ENCODE measurements around the gene CMTM4.
"Not testable (repeated sequence)": the region's sequence is repeated elsewhere in the genome, so short reads cannot be mapped to it uniquely, and the experiment has no call there.

The CMTM4 gene

GRCh38 chr16:66687906-66688625 is 8.5 kb downstream of the CMTM4 start:
- no peak for TF ChIP-seq CTCF (IDR thresholded peaks at IDR 0.05; ENCODE audit: insufficient read depth, missing control alignments)
- no peak for DNase-seq (ENCODE audit: insufficient read length, low spot score)
- FAIRE-seq = no peak

GRCh38 chr16:66685501-66686115 is 10.9 kb downstream of the CMTM4 start:
- not testable (repeated sequence) for DNase-seq (ENCODE audit: insufficient read length, low spot score); FAIRE-seq

- no peak for TF ChIP-seq CTCF (IDR thresholded peaks at IDR 0.05; ENCODE audit: insufficient read depth, missing control alignments)
- no peak for DNase-seq (ENCODE audit: insufficient read length, low spot score)
- no peak for FAIRE-seq
Observed at GRCh38 chr16:66682271-66682670, 14.3 kb downstream of the CMTM4 start.

- no peak for DNase-seq (ENCODE audit: insufficient read length, low spot score)
- no peak for TF ChIP-seq CTCF (IDR thresholded peaks at IDR 0.05; ENCODE audit: insufficient read depth, missing control alignments)
- no peak for FAIRE-seq
Observed at GRCh38 chr16:66681676-66682075, 14.9 kb downstream of the CMTM4 start.

GRCh38 chr16:66678337-66678736 is 18.2 kb downstream of the CMTM4 start:
- TF ChIP-seq CTCF (IDR thresholded peaks at IDR 0.05; ENCODE audit: insufficient read depth, missing control alignments) = no peak
- no peak for DNase-seq (ENCODE audit: insufficient read length, low spot score)
- FAIRE-seq = no peak

- TF ChIP-seq CTCF (IDR thresholded peaks at IDR 0.05; ENCODE audit: insufficient read depth, missing control alignments) = no peak
- FAIRE-seq (no peak), DNase-seq (ENCODE audit: insufficient read length, low spot score) (no peak)
Observed at GRCh38 chr16:66677836-66678235, 18.7 kb downstream of the CMTM4 start.

GRCh38 chr16:66677179-66677578 is 19.4 kb downstream of the CMTM4 start:
- no peak for FAIRE-seq
- no peak for TF ChIP-seq CTCF (IDR thresholded peaks at IDR 0.05; ENCODE audit: insufficient read depth, missing control alignments)
- no peak for DNase-seq (ENCODE audit: insufficient read length, low spot score)

Data from D721Med (cell line).